Fibroblast of the conjunctiva (primary cell): ENCODE measurements around the gene CHSY1.

Experiments used
- DNase-seq: peaks from one replicate; pipeline ENCODE4 v3.0.0-alpha.2; 2010; ENCODE audit warnings: low read depth

CHSY1 gene

DNA sequence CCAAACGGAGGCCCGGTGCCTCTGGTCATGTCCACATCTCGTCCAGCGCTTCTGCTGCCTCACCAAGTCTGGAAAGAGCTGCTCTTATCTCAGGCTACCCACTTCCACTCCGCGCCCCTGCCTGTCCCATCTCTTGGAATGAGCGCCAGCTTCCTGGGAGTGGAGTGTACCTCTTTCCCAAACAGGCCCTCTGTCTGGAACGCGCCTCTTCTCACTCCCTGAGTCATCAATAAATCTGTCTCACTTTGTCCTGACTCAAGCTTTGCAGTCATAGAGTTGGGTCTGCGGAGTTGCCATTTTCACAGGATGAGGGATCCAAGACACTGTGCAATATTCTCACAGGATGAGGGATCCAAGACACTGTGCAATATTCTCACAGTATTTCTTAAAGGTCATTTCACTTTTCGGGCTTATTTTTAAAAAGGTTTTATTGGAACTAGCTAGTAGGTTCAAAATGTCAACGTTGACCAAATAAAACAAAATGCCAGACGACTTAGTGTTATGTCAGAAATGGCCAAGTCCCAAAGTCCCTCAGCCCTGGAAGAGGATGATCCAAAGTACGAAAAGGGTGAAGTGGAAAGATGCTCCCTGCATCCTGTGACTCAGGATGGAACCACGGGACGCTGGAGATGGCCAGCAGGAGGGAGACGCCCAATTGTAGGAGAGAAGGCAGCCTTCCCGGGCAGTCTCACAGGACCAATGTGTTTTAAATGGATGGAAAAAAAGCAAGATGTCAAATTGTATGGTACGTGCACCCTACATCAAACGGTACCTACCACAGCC is 81.1 kb downstream of the CHSY1 start:
- no peak for DNase-seq

DNA sequence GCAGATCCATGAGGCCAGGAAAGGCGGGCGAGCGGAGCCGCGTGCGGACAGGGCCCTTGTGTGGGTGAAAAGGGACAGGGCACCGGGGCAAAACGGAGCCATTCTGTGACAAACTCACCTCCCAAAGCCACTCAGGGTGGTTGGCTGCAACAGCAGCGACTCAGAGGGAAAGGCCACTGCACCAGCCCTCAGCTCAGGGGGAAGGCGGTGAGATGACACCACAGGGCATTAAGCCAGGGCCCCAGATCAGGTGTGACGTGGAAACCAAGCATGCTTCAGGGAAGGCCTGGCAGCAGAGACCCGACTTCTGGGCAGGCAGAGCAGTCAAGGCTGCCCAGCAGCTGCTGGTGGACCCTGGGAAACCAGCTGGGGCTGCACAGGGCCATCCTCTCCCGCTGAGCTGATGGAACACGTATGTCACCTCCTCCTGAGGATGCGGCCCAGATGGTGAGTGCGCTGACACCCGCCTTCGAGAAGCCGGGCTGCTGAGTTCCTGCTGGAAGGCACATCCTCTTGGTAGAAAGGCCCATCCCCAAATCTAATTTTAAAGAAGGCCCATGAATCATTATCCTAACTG is 82.3 kb downstream of the CHSY1 start:
- DNase-seq, result no peak

- DNase-seq, result no peak
Measured at GRCh38 chr15:101168898-101169494, 82.9 kb downstream of the CHSY1 start.

DNA sequence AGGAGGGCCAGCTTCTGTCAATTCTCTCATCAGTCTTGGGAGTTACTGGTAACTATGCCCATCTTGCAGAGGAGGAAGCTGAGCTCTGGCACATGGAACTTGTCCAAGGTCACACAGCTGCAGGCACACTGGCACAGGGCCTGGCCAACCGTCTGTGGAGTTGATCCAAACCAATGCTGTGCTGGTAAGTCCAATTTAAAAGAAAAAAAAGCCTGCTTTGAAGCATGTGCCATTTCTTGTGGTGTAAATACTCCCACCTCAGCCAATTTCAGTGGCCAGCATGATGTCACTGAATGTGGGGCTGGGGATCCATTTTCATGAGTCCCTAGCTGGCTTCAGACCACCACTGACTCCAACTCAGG is 83.4 kb downstream of the CHSY1 start:
- DNase-seq, result no peak

DNA sequence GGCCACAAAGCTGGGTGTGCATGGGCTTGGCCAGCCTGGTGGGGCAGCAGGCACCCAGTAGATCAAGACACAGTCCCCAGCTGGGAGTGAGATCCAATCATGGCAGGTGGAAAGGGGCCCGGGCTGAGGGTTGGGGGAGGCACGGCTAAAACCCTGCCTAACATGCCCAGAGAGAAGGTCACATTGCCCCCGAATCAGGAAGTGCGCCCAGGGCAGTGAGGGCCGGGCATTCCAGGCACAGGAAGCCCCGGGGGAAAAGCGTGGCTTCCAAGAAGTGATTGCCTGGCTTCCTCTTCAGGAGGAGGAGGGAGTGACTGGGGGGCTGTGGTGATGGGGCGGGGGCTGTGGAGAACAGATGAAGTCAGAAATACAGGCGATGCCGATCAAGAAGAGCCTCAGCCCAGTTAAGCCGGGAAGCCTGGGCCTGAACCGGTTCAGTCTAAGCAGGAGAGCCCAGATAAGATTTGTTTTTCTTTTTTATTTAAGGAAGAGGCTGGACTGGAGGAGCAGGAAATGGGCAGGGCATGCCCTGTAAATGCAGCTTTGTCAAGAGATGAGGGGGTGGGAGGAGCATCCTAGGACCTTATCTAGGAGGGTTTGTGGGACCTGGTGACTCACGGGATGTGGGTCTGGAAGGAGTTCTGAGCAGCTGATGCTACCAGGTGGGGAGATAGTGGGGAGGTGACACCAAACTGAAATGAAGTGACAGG is 83.9 kb downstream of the CHSY1 start:
- DNase-seq, result no peak

- DNase-seq, result no peak
Measured at GRCh38 chr15:101167411-101167752, 84.5 kb downstream of the CHSY1 start.

GRCh38 chr15:101165905-101166471 is 85.9 kb downstream of the CHSY1 start:
- DNase-seq, result no peak

GRCh38 chr15:101162701-101163483 is 89.0 kb downstream of the CHSY1 start:
- DNase-seq, result no peak

DNA sequence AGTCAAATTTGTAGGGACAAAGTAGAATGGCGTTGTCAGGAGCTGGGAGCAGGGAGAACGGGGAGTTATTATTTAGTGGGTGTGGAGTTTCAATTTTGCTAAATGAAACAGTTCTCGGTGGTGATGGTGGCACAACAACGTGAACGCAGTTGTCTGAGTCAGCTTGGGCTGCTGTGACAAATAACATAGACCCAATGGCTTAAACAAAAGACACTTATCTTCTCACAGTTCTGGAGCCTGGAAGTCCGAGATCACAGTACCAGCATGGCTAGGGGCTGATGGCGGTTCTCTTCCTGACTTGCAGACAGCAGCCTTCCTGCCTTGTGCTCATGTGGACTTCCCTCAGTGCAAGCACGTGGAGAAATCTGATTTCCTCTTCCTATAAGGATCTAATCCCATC is 90.2 kb downstream of the CHSY1 start:
- DNase-seq, result no peak

DNA sequence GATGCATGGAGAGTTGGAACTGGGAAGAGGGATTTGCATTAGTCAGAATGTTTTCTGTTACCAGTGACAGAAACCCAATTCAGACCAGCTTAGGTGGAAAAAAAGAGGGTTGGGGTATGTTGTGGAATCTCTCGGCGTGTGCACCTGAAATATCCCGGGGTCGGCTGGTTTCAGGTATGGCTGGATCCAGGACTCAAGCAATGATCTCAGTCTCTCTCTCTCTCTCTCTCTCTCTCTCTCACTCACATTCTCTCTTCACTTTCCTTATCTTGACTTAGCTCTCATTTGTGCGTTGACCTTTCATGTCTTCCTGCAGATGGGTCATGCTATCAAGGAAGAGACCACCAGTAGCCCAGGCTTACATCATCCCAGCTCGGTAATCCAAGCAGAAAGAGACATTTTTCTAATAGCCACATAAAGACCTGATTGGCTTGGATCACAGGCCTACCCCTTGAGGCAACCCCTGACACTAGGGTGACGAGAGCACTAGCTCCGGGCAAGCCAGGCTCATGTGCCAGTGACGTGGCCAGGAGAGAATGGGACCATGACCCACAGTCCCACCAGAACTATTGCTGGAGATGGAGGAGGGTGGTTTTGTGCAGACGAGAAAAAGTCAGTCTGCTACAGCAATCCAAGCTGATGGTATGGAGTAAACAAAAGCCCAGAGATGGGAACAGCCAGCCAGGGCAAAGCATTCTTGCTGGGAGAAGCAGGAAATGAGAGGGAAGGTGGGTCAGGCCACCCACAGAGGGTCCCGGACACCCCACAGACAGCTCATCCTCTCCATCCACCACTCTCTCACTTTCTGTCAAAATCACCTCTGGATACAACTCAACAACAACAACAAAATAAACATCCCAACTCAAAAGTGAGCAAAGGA is 91.7 kb downstream of the CHSY1 start:
- no peak for DNase-seq

DNA sequence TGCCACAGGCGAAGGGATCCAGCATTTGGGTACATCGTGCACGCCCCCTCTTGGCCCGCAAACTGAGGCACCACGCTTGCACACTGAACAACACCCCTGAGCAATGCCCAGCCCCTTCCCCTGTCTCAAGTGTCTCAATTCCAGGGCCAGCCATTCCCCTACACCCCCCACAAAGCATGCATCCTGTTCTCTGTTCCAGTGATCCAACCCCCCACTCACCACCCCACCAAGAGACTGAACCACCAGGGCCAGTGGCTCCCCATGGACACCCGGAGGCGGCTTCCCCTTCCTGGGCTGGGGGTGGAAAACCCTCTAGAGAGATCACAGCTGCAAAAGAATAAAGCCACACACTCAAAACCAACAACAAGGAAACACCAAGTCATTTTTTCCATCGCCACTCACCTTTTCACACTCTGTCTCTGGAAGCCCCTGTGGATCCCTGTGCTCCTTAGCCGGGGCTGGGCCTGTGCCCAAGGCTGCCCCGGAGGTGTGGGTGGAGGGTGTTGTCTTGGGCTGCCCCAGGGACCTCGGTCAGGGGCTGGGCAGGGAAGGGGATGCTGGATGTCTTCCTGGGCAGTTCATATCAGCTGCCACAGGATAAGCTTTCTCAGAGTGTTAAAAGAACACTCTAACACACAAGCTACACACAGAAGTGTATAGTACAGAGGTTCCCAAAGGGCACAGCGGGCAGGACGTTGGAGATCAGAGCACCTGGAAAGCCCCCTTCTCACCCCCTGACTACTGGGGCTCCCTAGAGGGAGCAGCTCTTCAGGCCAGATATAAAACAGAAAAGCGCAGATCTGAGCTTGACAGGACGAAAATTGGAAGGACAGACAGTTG is 92.5 kb downstream of the CHSY1 start:
- DNase-seq, result no peak

DNA sequence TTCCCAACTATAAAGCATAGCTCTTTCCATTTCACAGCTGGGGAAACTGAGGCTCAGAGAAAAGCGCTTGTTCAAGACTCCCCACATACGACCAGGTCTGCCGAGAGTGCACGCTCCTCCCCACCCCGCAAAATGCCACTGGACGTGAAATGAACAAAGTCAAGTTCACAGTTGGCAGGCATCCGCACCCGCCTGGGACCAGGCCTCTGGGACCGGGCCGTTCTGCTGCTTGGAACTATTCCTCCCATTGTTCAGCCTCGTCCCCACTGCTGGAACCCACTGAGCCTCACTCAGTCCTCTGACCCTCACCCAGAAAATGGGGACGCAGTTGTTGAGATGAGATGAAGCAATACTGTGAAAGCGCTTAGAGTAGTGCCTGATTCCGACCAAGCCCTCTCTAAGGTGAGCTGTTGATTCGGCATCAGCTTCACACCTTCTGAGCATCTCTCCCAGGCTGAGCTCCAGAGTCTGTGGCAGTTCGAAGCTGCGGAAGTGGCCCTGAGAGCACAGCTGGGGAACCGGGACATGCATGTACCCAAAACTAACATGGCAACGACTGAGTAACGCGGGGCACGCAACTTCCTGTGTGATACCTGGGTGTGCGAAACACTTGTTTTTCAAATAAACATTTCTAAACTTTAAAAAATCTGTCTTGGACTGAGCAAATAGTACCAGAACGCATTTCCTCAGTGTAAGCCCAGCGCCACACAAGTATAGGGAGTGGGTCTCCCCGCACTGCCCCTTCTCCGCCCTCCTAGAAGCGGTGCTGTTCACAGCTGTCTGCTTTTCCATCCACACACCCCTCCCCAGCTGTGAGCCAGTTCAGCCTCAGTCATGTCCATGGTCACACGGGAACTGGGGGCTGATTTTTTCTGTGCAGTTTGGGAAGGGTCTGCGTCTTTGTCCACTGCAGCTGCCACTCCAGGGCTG is 93.4 kb downstream of the CHSY1 start:
- no peak for DNase-seq

DNA sequence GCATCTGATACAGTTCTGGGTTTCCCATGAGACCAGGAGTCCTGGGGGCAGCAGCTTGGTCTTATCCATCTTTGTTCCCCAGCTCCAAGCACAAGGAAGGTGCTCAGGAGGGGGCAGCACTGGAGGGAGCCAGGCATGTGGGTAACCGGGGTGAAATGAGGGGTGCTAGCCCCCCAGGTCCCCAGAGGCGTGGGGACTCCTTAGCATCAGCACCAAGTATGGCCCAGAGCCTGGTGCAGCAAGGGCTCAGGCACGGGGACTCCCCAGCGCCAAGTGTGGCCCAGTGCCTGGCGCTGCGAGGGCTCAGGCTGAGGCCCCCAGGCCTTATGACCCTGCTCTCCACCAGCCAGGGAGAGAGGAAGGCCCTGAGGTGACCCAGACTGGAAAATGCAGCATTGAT is 94.1 kb downstream of the CHSY1 start:
- DNase-seq, result no peak

- DNase-seq, result peak; percentile 53
Measured at GRCh38 chr15:101156509-101157159, 95.2 kb downstream of the CHSY1 start.

DNA sequence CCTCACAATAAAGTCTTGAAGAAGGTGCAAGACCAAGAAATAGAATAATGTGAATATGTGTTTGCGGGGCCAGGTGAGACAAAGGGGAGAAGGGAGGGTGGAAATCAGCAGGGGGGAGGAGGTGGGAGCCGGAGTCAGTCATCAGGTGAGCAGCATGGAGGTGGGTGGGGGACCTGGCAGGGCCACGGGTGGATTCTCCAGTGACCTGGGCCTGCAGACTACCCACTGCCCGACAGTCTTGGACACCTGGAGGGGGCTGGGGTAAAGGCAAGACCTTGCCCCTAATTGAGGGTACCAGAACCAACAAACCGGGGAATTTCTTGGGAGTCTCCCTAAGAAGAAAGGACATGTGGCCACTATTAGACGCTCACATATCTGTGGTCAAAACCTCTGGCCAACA is 95.8 kb downstream of the CHSY1 start:
- DNase-seq, result no peak

GRCh38 chr15:101153801-101154656 is 97.8 kb downstream of the CHSY1 start:
- no peak for DNase-seq

DNA sequence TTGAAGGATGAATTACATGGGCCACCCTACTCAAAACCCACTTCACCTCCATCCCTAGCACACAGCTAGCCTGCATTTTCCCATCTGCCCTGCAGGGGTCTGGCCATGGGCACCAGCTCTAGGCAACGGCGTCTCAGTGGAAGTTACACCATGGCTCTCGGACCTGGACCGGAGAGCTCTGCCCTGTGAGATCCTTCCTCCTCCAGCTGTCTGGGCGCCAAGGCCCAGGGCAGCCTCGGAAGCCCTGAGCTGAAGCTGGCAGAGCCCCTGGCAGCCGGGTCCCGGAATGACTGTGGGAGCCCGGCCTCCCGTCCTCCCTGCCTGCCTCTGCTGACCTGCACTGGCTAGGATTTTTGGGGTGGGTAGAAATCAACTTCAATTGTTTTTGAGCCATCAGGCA is 98.9 kb downstream of the CHSY1 start:
- no peak for DNase-seq
